WERI-Rb-1 (cell line): ENCODE data around the gene HMCN2.
A peak's percentile ranks its signal among the peaks of the same experiment; 100 is the strongest.

Experiments
- DNase-seq: peaks from one replicate; pipeline ENCODE4 v3.0.0-alpha.2; 2020
- H3K27ac ChIP-seq: fragments of 250-450 bp; sonication (Bioruptor Pico); 2 replicates; pipeline ENCODE4 v1.5.1; 2020; ENCODE audit warnings: mild to moderate bottlenecking, moderate library complexity
- H3K27me3 ChIP-seq: fragments of 250-450 bp; sonication (Bioruptor Pico); 2 replicates; pipeline ENCODE4 v1.5.1; 2021; ENCODE audit warnings: mild to moderate bottlenecking, low read depth, moderate library complexity; ENCODE audit not compliant: insufficient read depth, severe bottlenecking
- H3K36me3 ChIP-seq: fragments of 250-450 bp; sonication (Bioruptor Pico); 2 replicates; pipeline ENCODE4 v1.5.1; 2020; ENCODE audit warnings: mild to moderate bottlenecking, moderate library complexity
- H3K4me3 ChIP-seq: 2 replicates; pipeline ENCODE4 v1.5.1; 2011; ENCODE audit warnings: low read depth, mild to moderate bottlenecking, control low read depth, low read length
- H3K9me3 ChIP-seq: fragments of 250-450 bp; sonication (Bioruptor Pico); 2 replicates; pipeline ENCODE4 v1.5.1; 2021; ENCODE audit warnings: mild to moderate bottlenecking, moderate library complexity; ENCODE audit not compliant: severe bottlenecking
- CTCF ChIP-seq: IDR thresholded peaks from 2 replicates; pipeline ENCODE4 v1.5.1; 2011; ENCODE audit warnings: low read depth, mild to moderate bottlenecking, control low read depth, inconsistent platforms, low read length

HMCN2 gene

GRCh38 chr9:130241198-130241535 is 24.4 kb upstream of the HMCN2 start:
- Histone ChIP-seq H3K36me3 (peaks cover 17% of the 10 kb centered on the region), H3K27ac (peak overlapping the region; percentile 13; the same call in 1 of the 2 replicates)
- no peak for TF ChIP-seq CTCF

GRCh38 chr9:130242270-130243014 is 23.1 kb upstream of the HMCN2 start:
- Histone ChIP-seq H3K27ac (no peak overlapping the region), H3K36me3 (peaks cover 8% of the 10 kb centered on the region), H3K4me3 (no peak overlapping the region), H3K9me3 (no peaks in the 10 kb centered on the region), H3K27me3 (no peaks in the 10 kb centered on the region)
- DNase-seq = no peak
- no peak for TF ChIP-seq CTCF

More at GRCh38 chr9:130241198-130241535, 24.4 kb upstream of the HMCN2 start:
- no peak for DNase-seq
- no peak overlapping the region for H3K4me3 ChIP-seq
- H3K27me3 ChIP-seq = no peaks in the 10 kb centered on the region
- no peaks in the 10 kb centered on the region for H3K9me3 ChIP-seq

GRCh38 chr9:130243015-130243881 is 22.3 kb upstream of the HMCN2 start:
- peak; percentile 92 for TF ChIP-seq CTCF
- no peaks in the 10 kb centered on the region for H3K27me3 ChIP-seq
- H3K36me3 ChIP-seq = peaks cover 4% of the 10 kb centered on the region
- DNase-seq = peak; percentile 92
- H3K27ac ChIP-seq = no peak overlapping the region
- H3K4me3 ChIP-seq = no peak overlapping the region
- no peaks in the 10 kb centered on the region for H3K9me3 ChIP-seq

- no peaks in the 10 kb centered on the region for H3K27me3 ChIP-seq
- H3K9me3 ChIP-seq = no peaks in the 10 kb centered on the region
- H3K4me3 ChIP-seq = no peak overlapping the region
- DNase-seq = no peak
- H3K27ac ChIP-seq = no peak overlapping the region
- H3K36me3 ChIP-seq = no peaks in the 10 kb centered on the region
- no peak for TF ChIP-seq CTCF
Observed at GRCh38 chr9:130243882-130244170, 21.7 kb upstream of the HMCN2 start.

- H3K27me3 ChIP-seq = no peaks in the 10 kb centered on the region
- H3K36me3 ChIP-seq = no peaks in the 10 kb centered on the region
- TF ChIP-seq CTCF = no peak
Observed at GRCh38 chr9:130244548-130245165, 20.9 kb upstream of the HMCN2 start.

More at GRCh38 chr9:130244548-130245165, 20.9 kb upstream of the HMCN2 start:
- Histone ChIP-seq H3K27ac (no peak overlapping the region), H3K4me3 (no peak overlapping the region), H3K9me3 (no peaks in the 10 kb centered on the region)
- no peak for DNase-seq
